ENCODE results near the gene DHFR2. TPM values are rescaled to one million over a fixed set of nuclear protein-coding genes. Genes with fewer than 3 reads are reported as not detected.

The DHFR2 gene
- total RNA-seq, 4 donors from 2014 or later: 2.8 to 4.9 (median 3.6) TPM

- ATAC-seq (ENCODE audit: low FRiP score) (no peak), DNase-seq (ENCODE audit: low spot score) (no peak)
- TF ChIP-seq, protein P1, sequence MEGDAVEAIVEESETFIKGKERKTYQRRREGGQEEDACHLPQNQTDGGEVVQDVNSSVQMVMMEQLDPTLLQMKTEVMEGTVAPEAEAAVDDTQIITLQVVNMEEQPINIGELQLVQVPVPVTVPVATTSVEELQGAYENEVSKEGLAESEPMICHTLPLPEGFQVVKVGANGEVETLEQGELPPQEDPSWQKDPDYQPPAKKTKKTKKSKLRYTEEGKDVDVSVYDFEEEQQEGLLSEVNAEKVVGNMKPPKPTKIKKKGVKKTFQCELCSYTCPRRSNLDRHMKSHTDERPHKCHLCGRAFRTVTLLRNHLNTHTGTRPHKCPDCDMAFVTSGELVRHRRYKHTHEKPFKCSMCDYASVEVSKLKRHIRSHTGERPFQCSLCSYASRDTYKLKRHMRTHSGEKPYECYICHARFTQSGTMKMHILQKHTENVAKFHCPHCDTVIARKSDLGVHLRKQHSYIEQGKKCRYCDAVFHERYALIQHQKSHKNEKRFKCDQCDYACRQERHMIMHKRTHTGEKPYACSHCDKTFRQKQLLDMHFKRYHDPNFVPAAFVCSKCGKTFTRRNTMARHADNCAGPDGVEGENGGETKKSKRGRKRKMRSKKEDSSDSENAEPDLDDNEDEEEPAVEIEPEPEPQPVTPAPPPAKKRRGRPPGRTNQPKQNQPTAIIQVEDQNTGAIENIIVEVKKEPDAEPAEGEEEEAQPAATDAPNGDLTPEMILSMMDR (IDR thresholded peaks at IDR 0.05): no peak
These were observed 19.4 kb downstream of the DHFR2 start for GRCh38 chr3:94043285-94043684.

GRCh38 chr3:94036909-94037507, 25.7 kb downstream of the DHFR2 start:
- TF ChIP-seq, protein P1 (IDR thresholded peaks at IDR 0.05): no peak
- ATAC-seq (ENCODE audit: low FRiP score) (no peak), DNase-seq (ENCODE audit: low spot score) (no peak)

DNA sequence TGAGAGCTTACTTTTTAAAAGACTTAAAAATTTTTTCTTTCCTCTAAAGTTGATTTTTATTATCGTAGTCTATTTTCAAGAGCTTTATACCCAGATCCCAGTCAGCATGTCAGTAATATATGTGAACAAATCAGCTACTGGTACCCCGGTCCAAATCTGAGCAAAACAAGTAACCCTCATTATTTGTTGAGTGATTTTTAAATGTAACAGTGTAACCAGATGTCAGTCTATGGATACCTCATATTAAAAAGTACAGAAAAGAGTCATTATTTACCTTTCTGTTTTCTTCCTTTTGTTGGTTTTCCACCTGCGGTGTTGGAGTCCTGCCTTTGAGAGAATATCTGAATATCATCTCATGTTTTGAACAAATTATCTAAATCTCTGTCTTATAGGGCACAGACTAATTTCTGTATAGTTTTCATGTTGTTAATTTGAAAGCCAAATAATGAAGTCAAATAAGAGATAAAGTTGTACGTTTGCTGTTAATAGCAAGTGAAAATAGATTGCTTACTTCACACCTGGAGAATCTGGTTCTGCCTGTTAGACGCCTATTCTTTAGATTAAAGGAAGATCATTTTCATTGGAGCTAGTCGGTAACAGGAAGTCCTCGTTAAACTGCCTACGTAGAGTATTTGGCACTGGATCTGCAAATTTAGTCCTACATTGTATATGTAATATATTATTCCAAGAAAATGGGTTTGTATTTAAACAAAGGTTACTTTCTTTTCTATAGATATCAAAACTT, 34.5 kb downstream of the DHFR2 start, which contains the start of gene STX19:
Gene STX19 (minus strand): TSS at position 505 of the 745 bp plus-strand sequence. CDS start 13,328 bp downstream, outside the sequence.
- DNase-seq (ENCODE audit: low spot score) (no peak), ATAC-seq (ENCODE audit: low FRiP score) (no peak)
- TF ChIP-seq, protein P1 (IDR thresholded peaks at IDR 0.05): no peak

GRCh38 chr3:94026623-94027022, 36.1 kb downstream of the DHFR2 start:
- ATAC-seq (ENCODE audit: low FRiP score) (no peak), DNase-seq (ENCODE audit: low spot score) (no peak)
- TF ChIP-seq, protein P1 (IDR thresholded peaks at IDR 0.05): no peak

DNA sequence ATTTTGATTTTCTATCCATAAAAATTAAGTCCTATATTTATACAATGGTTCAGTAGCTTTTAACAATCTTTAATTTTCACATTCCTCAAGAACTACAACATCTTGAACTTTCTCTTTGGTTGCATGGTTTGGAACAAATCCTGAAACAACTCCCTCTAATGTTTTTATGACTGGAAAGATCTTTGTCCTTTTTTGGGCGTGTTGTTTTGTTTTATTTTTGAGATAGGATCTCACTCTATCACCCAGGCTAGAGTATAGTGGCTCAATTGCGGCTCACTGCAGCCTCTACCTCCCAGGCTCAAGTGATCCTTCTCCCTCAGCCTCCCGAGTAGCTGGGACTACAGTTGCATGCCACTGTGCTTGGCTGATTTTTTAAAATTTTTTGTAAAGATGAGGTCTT, 38.3 kb downstream of the DHFR2 start:
- ATAC-seq (ENCODE audit: low FRiP score): no peak
- DNase-seq (ENCODE audit: low spot score): no peak
- TF ChIP-seq, protein P1 (IDR thresholded peaks at IDR 0.05): no peak

DNA sequence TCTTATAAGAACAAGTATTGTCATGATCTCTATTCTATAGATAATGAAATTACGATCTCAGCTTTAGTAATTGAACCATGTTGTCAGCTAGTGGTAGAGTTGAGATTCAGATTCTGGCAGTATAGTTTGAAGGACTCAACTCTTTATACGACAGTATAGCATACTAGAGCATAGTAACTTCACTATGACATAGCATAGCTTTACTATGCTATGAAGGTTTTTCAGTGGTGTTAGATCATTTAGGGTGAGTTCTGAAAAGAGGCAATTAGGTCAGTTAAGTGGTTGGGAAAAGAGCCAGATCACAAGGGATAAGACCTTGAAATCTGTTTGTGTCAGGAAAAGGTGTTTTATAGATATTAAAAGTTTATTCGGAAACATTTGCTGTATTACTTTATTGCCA, 42.4 kb downstream of the DHFR2 start:
- TF ChIP-seq, protein P1 (IDR thresholded peaks at IDR 0.05): no peak
- DNase-seq (ENCODE audit: low spot score): no peak
- no peak for ATAC-seq (ENCODE audit: low FRiP score)

GRCh38 chr3:94019659-94020058, 43.1 kb downstream of the DHFR2 start:
- no peak for ATAC-seq (ENCODE audit: low FRiP score)
- DNase-seq (ENCODE audit: low spot score): no peak
- TF ChIP-seq, protein P1 (IDR thresholded peaks at IDR 0.05): no peak
